ENCODE data around the gene HOPX. TPM values are rescaled to one million over a fixed set of nuclear protein-coding genes. Genes with fewer than 3 reads are reported as not detected.
"Not testable (repeated sequence)": the region's sequence is repeated elsewhere in the genome, so short reads cannot be mapped to it uniquely, and the experiment has no call there.

The HOPX gene
- 10 to 100 TPM in 3 of 5 donors, 1 to 10 TPM in 1, not detected in 1; 1.2 to 48.2 (median 18.5) TPM for total RNA-seq
- polyA plus RNA-seq, result 10 to 100 TPM; 60.2 to 79.1 (median 65.8) TPM
- long read RNA-seq, donor 1, partial matches to known transcripts, result 0 of 6 reads
- long read RNA-seq, donor 1, other reads (novel, unspliced or antisense), result 0 of 6 reads
- long read RNA-seq, donor 2, transcript HOPX-201 (3 exons, 1,129 nt), result major isoform, 8 of 12 reads
- long read RNA-seq, donor 2, partial matches to known transcripts, result 0 of 12 reads
- long read RNA-seq, donor 2, other reads (novel, unspliced or antisense), result 0 of 12 reads
- long read RNA-seq, donor 3, result 0 reads
- long read RNA-seq, donor 4, partial matches to known transcripts, result 0 of 2 reads
- long read RNA-seq, donor 4, other reads (novel, unspliced or antisense), result 0 of 2 reads
- long read RNA-seq, donor 5, transcript HOPX-206 (2 exons, 1,248 nt), result major isoform, 5 of 12 reads
- long read RNA-seq, donor 5, partial matches to known transcripts, result 0 of 12 reads
- long read RNA-seq, donor 5, other reads (novel, unspliced or antisense), result 0 of 12 reads
- long read RNA-seq, donor 6, result 0 reads
- long read RNA-seq, donor 7, transcript HOPX-201 (3 exons, 1,129 nt), result major isoform, 11 of 21 reads
- long read RNA-seq, donor 7, transcript HOPX-206 (2 exons, 1,248 nt), result minor isoform, 5 of 21 reads
- long read RNA-seq, donor 7, partial matches to known transcripts, result 0 of 21 reads
- long read RNA-seq, donor 7, other reads (novel, unspliced or antisense), result 0 of 21 reads
- long read RNA-seq, donor 8, partial matches to known transcripts, result 0 of 2 reads
- long read RNA-seq, donor 8, other reads (novel, unspliced or antisense), result 0 of 2 reads
- long read RNA-seq, donor 9, partial matches to known transcripts, result 0 of 3 reads
- long read RNA-seq, donor 9, other reads (novel, unspliced or antisense), result 0 of 3 reads
- long read RNA-seq, donor 10, partial matches to known transcripts, result 0 of 8 reads
- long read RNA-seq, donor 10, other reads (novel, unspliced or antisense), result 0 of 8 reads

DNA sequence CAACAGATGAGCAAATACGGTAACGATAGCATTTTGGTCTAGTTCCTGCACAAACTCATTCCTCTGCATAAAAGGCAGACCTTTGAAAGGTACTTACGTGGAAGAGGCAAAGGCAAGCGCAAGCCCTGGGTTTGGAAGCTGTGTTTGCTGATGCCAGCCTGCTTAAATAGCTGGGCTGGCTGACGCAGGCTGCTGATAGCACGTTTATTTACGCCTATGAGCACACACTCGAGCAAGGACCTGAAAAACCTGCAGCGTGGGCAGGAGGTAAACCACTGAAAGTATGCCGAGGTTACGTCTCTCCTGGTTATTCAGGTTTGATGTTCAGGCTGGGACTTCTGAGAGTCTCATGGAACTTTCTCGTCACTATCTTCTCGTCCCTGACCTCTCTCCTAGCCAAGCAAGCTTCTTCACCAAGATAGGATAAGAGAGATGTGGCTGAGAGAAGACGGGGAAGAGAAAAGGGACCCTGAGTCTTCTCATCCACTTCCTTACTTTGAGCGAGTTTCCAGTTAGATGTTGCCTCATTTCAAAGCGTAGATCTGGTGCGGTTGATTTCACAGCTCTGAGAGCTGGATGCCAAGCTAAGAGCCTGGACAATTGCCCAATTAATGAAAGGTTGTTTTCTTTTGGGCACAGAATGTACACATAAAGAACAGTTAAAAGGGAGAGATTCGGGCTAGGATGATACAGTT lies at the start of gene HOPX:
Gene HOPX (minus strand): TSS at position 139 of the 695 bp plus-strand sequence. CDS start 23,480 bp downstream, outside the sequence.
- DNase-seq, result peak; percentile 90 to 91
- peak in 1 of 4 donors; percentile 91 for TF ChIP-seq POLR2A (IDR thresholded peaks at IDR 0.05)
- TF ChIP-seq CTCF (IDR thresholded peaks at IDR 0.05), result no peak
- peak in 2 of 3 donors; percentile 90 to 96 for TF ChIP-seq POLR2AphosphoS5 (IDR thresholded peaks at IDR 0.05)
- intact Hi-C loops (cut with DNase I; ENCODE audit: low total_unique reads), result no loop called here
- no peaks in the 10 kb centered on the region for H3K9me3 ChIP-seq
- H3K4me1 ChIP-seq, result peaks cover 11 to 27% (median 15%) of the 10 kb centered on the region in 4 donors
- peak within 1 kb of the TSS; percentile 7 to 29 (median 18) for H3K4me3 ChIP-seq
- no peaks in the 10 kb centered on the region for H3K36me3 ChIP-seq
- no peaks in the 10 kb centered on the region for H3K27me3 ChIP-seq
- WGBS, 5 donors, result 10 to 26% (median 17%) methylated on average over 18 of the region's 18 CpGs
- H3K27ac ChIP-seq, result peak within 1 kb of the TSS; percentile 61 to 84 (median 79)

GRCh38 chr4:56730097-56730496 lies 49.0 kb upstream of the HOPX start:
- 83 to 91% (median 88%) methylated on average over 5 of the region's 5 CpGs for WGBS, 5 donors
- intact Hi-C loops (cut with DNase I; ENCODE audit: low total_unique reads), result no loop called here
- no peak for DNase-seq
- H3K27me3 ChIP-seq, result no peaks in the 10 kb centered on the region
- H3K9me3 ChIP-seq, result no peaks in the 10 kb centered on the region
- H3K27ac ChIP-seq, result no peak overlapping the region
- no peaks in the 10 kb centered on the region for H3K36me3 ChIP-seq
- TF ChIP-seq EP300 (IDR thresholded peaks at IDR 0.05) (no peak), POLR2A (IDR thresholded peaks at IDR 0.05) (no peak), POLR2AphosphoS5 (IDR thresholded peaks at IDR 0.05) (no peak), CTCF (IDR thresholded peaks at IDR 0.05) (no peak)
- no peak overlapping the region for H3K4me3 ChIP-seq
- H3K4me1 ChIP-seq, result no peaks in the 10 kb centered on the region

DNA sequence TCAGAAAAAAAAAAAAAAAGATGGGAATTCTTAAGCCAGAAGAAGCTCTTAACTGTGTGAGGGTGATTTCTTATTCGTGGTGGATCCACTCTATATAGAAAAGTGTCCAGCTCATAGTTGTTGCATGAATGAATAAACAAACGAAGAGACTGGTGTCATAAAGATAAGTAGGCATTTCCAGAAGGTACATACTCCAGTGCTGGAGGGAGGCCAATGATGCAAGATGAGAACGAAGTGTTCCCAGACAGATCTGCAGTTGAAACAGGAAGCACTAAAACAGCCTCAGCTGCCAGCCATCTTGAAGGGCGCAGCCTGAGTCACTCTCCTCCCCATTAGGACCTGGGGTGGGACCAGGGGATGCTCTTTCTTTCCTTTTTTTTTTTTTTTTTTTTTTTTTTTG lies 47.4 kb upstream of the HOPX start:
- no peaks in the 10 kb centered on the region for H3K9me3 ChIP-seq
- no peaks in the 10 kb centered on the region for H3K27me3 ChIP-seq
- H3K4me1 ChIP-seq, result no peaks in the 10 kb centered on the region
- H3K4me3 ChIP-seq, result no peak overlapping the region
- peak; percentile 34 to 60 for DNase-seq
- H3K27ac ChIP-seq, result peak overlapping the region in 1 of 5 donors; percentile 42
- 33 to 56% (median 41%) methylated on average over 4 of the region's 4 CpGs for WGBS, 5 donors
- H3K36me3 ChIP-seq, result no peaks in the 10 kb centered on the region
- intact Hi-C loops (cut with DNase I; ENCODE audit: low total_unique reads), result no loop called here
- TF ChIP-seq POLR2AphosphoS5 (IDR thresholded peaks at IDR 0.05), result peak in 2 of 3 donors; percentile 35 to 85
- peak; percentile 42 for TF ChIP-seq EP300 (IDR thresholded peaks at IDR 0.05)
- no peak for TF ChIP-seq POLR2A (IDR thresholded peaks at IDR 0.05)

GRCh38 chr4:56727150-56727549 lies 46.1 kb upstream of the HOPX start:
- Histone ChIP-seq H3K4me3 (no peak overlapping the region), H3K4me1 (no peaks in the 10 kb centered on the region), H3K27me3 (no peaks in the 10 kb centered on the region), H3K9me3 (no peaks in the 10 kb centered on the region), H3K27ac (no peak overlapping the region), H3K36me3 (no peaks in the 10 kb centered on the region)
- no peak for TF ChIP-seq CTCF (IDR thresholded peaks at IDR 0.05)
- no peak for TF ChIP-seq EP300 (IDR thresholded peaks at IDR 0.05)
- no peak for TF ChIP-seq POLR2AphosphoS5 (IDR thresholded peaks at IDR 0.05)
- no peak for TF ChIP-seq POLR2A (IDR thresholded peaks at IDR 0.05)
- WGBS, 5 donors, result 56 to 68% (median 63%) methylated on average over 4 of the region's 4 CpGs
- DNase-seq, result no peak
- intact Hi-C loops (cut with DNase I; ENCODE audit: low total_unique reads), result no loop called here

DNA sequence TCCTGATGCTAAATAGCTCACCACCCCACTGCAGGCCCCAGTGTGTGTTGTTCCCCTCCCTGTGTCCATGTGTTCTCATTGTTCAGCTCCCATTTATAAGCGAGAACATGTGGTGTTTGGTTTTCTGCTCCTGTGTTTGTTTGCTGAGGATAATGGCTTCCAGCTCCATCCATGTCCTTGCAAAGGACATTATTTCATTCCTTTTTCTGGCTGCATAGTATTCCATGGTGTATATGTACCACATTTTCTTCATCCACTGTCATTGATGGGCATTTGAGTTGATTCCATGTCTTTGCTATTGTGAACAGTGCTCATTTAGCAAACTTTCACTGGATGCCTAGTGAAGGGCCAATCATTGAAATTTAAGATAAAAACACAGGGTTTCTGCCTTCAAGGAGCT lies 45.5 kb upstream of the HOPX start:
- WGBS, 5 donors, result 72 to 90% (median 81%) methylated on average over 1 of the region's 1 CpG
- H3K4me1 ChIP-seq; intact Hi-C loops (cut with DNase I; ENCODE audit: low total_unique reads); H3K4me3 ChIP-seq; H3K27me3 ChIP-seq; H3K36me3 ChIP-seq; H3K27ac ChIP-seq; DNase-seq; H3K9me3 ChIP-seq: not testable (repeated sequence)

Measured in stomach (tissue), 19 donors.